ENCODE measurements around the gene PTN.
"Not testable (repeated sequence)": the region's sequence is repeated elsewhere in the genome, so short reads cannot be mapped to it uniquely, and the experiment has no call there.

PTN gene

DNA sequence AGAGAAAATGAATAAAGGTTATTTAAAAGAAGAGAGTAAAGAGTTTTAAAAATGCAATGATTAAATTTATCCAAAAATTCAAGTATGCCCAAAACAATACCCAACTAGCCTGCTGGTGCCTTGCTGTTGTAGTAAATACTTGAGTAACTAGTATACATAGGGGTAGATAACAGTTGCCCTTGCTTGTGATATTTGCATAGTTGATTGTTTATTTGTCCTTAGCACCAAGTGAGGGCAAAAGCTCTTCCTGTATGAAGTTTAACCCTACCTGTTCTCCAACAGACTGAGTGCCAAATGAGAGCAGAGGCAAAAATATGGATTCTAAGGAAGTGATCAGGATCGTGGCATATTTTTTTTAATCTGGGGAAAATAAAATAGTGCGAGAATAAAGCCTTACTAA, 85.0 kb downstream of the PTN start:
- no peak for DNase-seq

DNA sequence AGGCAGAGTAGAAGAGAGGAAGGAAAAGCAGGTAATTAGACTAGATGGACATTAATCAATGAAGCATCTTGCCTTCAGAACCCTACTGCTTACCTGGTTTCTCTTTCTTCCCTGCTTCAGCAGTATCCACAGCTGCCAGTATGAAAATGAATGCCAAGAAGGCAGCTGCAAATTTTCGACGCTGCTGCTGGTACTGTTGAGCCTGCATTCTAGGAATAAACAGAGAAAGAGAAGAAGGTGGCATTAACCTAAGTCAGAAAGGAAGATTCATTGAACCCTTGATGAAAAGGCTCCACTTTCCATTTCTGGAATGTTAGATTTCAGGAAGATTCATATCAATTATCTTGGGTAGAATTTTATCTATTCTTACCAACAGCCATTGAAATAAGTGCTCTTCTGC, 88.8 kb downstream of the PTN start:
- no peak for DNase-seq

DNA sequence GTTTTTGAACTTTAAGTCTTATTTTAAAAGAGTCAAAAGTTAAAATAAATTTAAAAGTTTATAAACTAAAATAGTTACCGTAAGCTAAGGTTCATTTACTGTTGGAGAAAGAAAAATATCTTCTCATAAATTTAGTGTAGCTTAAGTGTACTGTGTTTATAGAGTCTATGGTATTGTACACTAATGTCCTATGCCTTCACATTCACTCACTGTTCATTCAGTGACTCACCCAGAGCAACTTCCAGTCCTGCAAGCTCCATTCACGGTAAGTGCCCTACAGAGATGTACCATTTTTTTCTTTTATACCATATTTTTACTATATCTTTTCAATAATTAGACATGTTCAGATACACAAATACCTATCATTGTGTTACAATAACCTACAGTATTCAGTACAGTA, 97.6 kb downstream of the PTN start:
- DNase-seq = no peak

- no peak for DNase-seq
Measured at GRCh38 chr7:137245186-137245585, 98.3 kb downstream of the PTN start.

DNA sequence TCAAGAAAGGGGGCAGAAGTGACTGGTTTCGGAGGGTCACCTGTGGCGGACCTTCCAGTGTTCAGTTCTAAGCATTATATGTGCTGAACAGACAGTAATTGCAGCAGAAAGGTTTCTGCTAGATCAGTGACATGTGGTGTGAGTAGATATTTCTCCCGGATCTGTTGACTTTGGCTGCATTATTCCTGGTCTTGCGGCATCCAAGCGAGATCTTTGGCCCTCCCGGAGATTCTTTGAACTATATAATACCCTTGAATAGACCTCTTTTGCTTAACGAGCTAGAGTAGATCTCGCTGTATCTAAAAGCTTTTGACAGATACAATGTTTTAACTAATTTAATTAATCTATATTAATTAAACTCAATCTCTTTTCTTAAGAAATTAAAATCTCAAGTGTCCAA, 99.8 kb downstream of the PTN start:
- no peak for DNase-seq

DNA sequence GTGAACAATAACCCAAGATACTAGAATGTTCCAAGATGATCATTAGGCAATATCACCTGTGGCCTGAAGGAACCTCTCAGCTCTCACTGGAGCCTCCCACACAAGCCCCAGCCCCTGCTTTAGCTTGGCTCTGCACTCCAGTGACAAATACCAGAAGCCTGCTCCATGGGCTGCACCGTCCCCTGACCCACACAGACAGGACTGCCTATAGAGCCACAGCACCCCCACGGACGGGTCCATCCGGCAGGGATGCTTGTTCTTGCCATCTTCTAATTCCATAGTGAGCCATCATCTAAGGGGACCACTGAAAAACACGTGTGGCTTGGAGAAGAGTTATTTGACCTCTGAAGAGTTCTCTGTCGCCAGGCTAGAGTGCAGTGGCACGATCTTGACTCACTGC, 100.9 kb downstream of the PTN start:
- DNase-seq = no peak

GRCh38 chr7:137241655-137242360, 101.7 kb downstream of the PTN start:
- DNase-seq = no peak

- not testable (repeated sequence) for DNase-seq
Measured at GRCh38 chr7:137239186-137239585, 104.3 kb downstream of the PTN start.

DNA sequence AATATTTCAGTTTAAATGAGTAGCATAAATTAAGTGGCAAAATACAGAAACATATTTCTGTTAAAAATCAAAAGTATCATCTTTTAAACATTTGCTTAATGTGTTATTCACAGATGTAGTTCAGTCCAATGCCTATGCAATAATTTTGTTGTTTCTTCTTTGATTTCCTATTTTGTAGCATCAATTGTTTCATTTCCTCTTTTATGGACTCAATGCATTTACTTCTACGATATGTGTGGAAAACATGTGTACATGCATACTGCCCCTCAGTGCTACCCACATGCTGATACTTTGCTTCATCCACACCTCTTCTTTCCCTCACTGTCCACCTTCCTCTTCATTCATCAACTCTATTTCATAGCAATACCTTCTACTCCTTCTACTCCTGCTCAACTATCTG, 108.1 kb downstream of the PTN start:
- no peak for DNase-seq

- no peak for DNase-seq
Measured at GRCh38 chr7:137231167-137231566, 112.4 kb downstream of the PTN start.

GRCh38 chr7:137221467-137221866, 122.1 kb downstream of the PTN start:
- DNase-seq = no peak

DNA sequence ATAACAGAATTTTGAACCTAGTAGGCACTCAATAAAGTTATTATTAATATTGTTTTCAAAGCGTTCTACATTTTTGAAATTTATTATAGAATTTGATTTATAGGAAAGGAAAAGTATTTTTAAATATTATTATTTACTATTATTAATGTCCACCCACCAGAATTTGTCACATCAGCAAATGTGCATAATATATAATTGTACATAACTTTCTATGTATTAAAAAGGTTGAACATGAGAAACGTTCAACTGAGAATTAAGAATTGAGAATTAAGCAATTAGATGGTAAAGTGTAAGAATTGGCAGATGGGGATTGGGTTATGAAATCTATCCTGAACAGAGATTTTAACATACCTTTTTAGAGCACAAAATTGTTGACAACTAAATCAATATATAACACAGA, 129.8 kb downstream of the PTN start:
- no peak for DNase-seq

DNA sequence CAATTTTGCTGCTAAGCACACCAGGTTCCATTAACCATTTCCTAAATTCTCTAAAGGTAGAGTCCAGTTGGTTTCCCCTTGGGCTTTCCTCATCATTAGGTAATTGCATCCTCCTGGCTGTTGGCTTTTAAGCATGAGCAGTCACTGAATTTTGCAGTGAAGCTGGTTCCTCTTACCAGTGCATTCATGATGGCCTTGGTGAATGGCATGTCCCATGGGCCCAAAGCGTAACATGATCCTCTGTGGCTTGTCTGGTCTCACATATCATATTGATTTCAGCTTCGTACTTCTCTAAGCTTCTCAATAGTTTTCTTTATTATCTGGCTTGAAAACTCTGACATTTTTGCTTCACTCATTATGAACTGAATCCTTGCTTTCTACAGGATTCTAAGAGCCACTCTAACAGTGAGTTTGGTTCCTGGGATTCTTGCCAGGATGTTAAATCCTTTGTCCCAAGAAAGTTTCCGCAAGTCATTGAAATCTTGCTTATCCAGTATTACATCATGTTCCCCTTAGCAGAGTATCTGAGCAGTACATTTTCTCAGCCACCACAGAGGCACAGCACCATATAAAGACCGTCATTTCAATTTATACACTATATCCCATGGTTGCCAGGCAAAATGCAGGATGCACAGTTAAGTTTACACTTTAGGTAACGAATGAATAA, 134.2 kb downstream of the PTN start:
- no peak for DNase-seq

DNA sequence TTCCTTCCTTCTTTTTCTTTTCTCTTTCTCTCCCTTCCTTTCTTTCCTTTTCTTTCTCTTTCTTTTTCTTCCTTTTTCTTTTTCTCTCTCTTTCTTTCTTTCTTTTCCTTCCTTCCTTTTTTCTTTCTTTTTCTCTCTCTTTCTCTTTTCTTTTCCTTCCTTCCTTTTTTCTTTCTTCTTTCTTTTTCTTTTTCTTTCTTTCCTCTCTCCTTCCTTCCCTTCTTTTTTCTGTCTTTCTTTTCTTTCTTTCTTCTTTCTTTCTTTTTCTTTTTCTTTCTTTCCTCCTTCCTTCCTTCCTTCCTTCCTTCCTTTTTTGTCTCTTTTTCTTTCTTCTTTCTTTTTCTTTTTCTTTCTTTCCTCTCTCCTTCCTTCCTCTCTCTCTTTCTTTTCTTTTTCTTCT, 136.8 kb downstream of the PTN start:
- no peak for DNase-seq

DNA sequence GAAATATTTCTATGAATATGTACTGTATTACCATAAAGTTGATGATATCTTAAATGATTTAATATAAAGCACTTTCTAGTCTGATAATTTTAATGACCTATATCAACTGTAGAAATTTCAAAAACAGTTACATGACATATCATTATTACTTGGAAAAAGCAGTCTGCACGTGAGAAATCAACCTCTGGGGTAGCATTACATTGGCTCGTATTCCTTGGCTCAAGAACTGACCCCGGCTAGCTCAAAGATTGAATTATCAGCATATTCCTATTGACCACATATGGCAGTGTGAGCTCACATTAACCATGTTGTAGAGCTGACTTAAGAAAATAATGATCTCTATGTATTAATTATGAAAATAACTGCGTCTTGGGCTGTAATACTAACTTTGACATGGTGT, 139.3 kb downstream of the PTN start:
- DNase-seq = no peak

DNA sequence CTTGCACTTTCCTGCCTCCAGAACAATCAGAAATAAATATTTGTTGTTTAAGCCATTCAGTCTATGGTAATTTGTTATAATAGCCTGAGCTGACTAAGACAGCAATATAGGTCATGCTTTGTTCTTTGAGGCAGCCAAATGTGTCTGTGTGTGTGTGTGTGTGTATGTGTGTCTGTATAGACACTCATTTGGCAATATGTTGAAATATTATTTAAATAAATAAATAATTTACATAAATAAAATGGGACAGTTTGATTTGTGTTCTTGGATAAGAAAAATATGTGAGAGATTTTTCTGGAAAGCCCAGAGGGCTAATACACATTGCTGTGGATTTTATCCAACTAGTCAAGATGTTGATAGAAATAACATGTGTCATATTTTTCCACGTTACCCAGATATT, 140.2 kb downstream of the PTN start:
- DNase-seq = no peak

- DNase-seq = no peak
Measured at GRCh38 chr7:137196648-137197047, 146.9 kb downstream of the PTN start.

- no peak for DNase-seq
Measured at GRCh38 chr7:137195996-137196395, 147.5 kb downstream of the PTN start.

GRCh38 chr7:137181619-137182018, 161.9 kb downstream of the PTN start:
- DNase-seq = not testable (repeated sequence)
